Hepatocyte (in vitro differentiated cells): ENCODE measurements around the gene CD19.

Experiments
- CTCF ChIP-seq: fragments of 200-600 bp; sonication (generic); IDR thresholded peaks from 2 replicates; pipeline ENCODE4 v1.5.1; 2016; ENCODE audit warnings: antibody characterized with exemption, mild to moderate bottlenecking; ENCODE audit not compliant: poor library complexity
- EZH2 ChIP-seq: fragments of 200-600 bp; sonication (generic); IDR thresholded peaks from 2 replicates; pipeline ENCODE4 v1.6.1; 2016; ENCODE audit warnings: antibody characterized with exemption, mild to moderate bottlenecking, borderline replicate concordance

GRCh38 chr16:28917095-28917494, 14.7 kb upstream of the CD19 start:
- TF ChIP-seq CTCF (no peak), EZH2 (no peak)
